Tibial nerve (tissue), 4 donors: ENCODE results near the gene LIN52.

Experiments used
- CTCF ChIP-seq, 5 experiments: fragments of 200-600 bp in 3 of 5; fragments of 450-650 bp in 2 of 5; sonication (generic) in 3 of 5; IDR thresholded peaks; one replicate each; pipeline ENCODE4 v1.5.1; 2016 to 2019; ENCODE audit warnings: antibody characterized with exemption in 5 of 5, mild to moderate bottlenecking in 3 of 5, moderate library complexity in 2 of 5
- EP300 ChIP-seq, 2 donors: sonication (generic); formaldehyde crosslinking; IDR thresholded peaks; one replicate each; pipeline ENCODE4 v1.6.1; 2017; ENCODE audit warnings: antibody characterized with exemption in 2 of 2, mild to moderate bottlenecking in 1 of 2
- POLR2A ChIP-seq, 2 donors: fragments of 450-650 bp; IDR thresholded peaks; one replicate each; pipeline ENCODE4 v1.6.1; 2017; ENCODE audit warnings: antibody characterized with exemption in 2 of 2, mild to moderate bottlenecking in 2 of 2, moderate library complexity in 2 of 2

DNA sequence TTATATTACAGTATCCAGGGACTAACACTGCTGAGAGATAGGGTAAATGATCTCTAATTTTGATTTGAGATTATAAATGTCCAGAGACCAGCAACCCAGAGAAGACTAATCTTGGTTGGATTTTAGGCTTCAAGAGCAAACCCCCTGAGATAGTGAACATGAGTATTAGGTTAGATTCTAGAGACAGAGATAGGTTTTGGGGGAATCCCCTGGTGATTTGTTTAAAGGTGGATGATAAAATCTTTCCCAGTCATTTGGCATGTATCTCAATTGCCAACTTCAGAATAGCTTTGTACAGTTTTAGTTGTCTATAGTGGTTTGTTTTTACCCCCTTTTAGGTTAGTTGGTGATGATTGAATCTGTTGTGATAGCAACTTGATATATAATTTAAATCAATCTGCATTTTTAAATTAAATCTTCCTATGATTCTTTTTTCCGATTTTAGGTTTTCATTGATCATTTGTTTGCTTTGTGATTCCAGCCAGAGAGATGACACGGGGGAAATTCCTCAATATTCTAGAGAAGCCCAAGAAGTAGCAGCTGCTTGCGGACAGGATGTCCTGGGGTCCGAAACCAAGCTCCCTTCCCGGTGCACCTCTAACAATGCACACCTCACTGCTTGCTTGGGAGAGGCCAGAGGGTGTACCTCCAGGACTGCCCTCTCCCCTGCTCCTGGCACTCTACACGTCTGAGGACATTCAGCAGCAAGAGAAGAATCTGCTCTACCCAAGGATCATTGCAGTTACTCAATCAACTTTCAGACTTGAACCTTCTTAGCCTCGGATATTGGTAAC, 113.9 kb downstream of the LIN52 start:
- no peak for TF ChIP-seq CTCF (IDR thresholded peaks at IDR 0.05)
- TF ChIP-seq POLR2A (IDR thresholded peaks at IDR 0.05), result no peak
- TF ChIP-seq EP300 (IDR thresholded peaks at IDR 0.05), result no peak
